Right lobe of liver (tissue), 6 donors: ENCODE results near the gene GPR156. TPM values are rescaled to one million over a fixed set of nuclear protein-coding genes. Genes with fewer than 3 reads are reported as not detected.

ENCODE experiments used
- ATAC-seq, 4 donors: fragments of 200-7000 bp; cut with Tn5 transposase; one replicate each; pipeline ENCODE4 v1.9.1; 2020; ENCODE audit warnings: mild to moderate bottlenecking in 4 of 4, moderate library complexity in 4 of 4
- DNase-seq, 3 donors: peaks; one replicate each; pipeline ENCODE4 v3.0.0-alpha.2; 2020
- H3K27ac ChIP-seq, 3 donors: fragments of 200-600 bp; one replicate each; pipeline ENCODE4 v1.8.0; 2022
- H3K27me3 ChIP-seq, 2 donors: fragments of 200-600 bp; one replicate each; pipeline ENCODE4 v1.8.0; 2022
- H3K36me3 ChIP-seq, 4 donors: fragments of 200-600 bp; sonication (generic) in 1 of 4; one replicate each; pipeline versions ENCODE4 v1.5.1 to v1.8.0; 2017 to 2022; ENCODE audit warnings: control low read depth in 1 of 4
- H3K4me1 ChIP-seq, 4 donors: fragments of 200-600 bp; sonication (generic) in 1 of 4; one replicate each; pipeline versions ENCODE4 v1.5.1 to v1.8.0; 2017 to 2022; ENCODE audit warnings: control low read depth in 1 of 4
- H3K4me3 ChIP-seq, 3 donors: fragments of 200-600 bp; one replicate each; pipeline ENCODE4 v1.8.0; 2022
- H3K9me3 ChIP-seq, 4 donors: fragments of 200-600 bp; sonication (generic) in 1 of 4; one replicate each; pipeline versions ENCODE4 v1.5.1 to v1.8.0; 2017 to 2022; ENCODE audit warnings: control low read depth in 1 of 4
- POLR2A ChIP-seq: fragments of 450-650 bp; IDR thresholded peaks from one replicate; pipeline ENCODE4 v1.6.1; 2017; ENCODE audit warnings: antibody characterized with exemption, mild to moderate bottlenecking
- WGBS: methylation state at CpG from one replicate; pipeline ENCODE4 v1.1.6; 2018; ENCODE audit warnings: low coverage, low lambda C conversion rate; ENCODE audit not compliant: insufficient coverage; ENCODE audit errors: missing lambda C conversion rate; 5-methylcytosine and 5-hydroxymethylcytosine counted together
- intact Hi-C, 2 donors: fragments of 100-400 bp; cut with DNase I; formaldehyde crosslinking; loops; one replicate each; pipeline versions ENCODE4 v1.11.2 to v1.14.1; 2022
- total RNA-seq, 6 experiments: library from RNA; depleted of rRNA in 2 of 6; stranded (reverse); fragments of >200 nt in 2 of 6; fragmentation: NEBNext Ultra II Directional in 3 of 6; extraction: Animal tissue kit (Norgen Biotek cat#: 25700) in 3 of 6; gene quantifications; one replicate each; pipeline versions ENCODE4 v1.1.0 to v1.2.4, GENCODE V29; 2016 to 2023
- TF ChIP-seq, protein P1 (sequence below), 4 donors: fragments of 200-600 bp in 3 of 4; fragments of 450-650 bp in 1 of 4; IDR thresholded peaks; one replicate each; pipeline versions ENCODE4 v1.5.1 to v1.8.0; 2016 to 2022; ENCODE audit warnings: antibody characterized with exemption in 4 of 4, mild to moderate bottlenecking in 2 of 4
- donor health status: DM: no; HTN: yes; CAD: no.
- donor health status: DM: no; HTN: no; CAD: no.
- donor health status: DM: no; HTN: no; CAD: no.
- donor health status: DM: no; HTN: yes; CAD: no.
- donor health status: DM: no; HTN: yes; CAD: no.

The GPR156 gene
- total RNA-seq, 6 experiments from 2014 or later, result not detected

DNA sequence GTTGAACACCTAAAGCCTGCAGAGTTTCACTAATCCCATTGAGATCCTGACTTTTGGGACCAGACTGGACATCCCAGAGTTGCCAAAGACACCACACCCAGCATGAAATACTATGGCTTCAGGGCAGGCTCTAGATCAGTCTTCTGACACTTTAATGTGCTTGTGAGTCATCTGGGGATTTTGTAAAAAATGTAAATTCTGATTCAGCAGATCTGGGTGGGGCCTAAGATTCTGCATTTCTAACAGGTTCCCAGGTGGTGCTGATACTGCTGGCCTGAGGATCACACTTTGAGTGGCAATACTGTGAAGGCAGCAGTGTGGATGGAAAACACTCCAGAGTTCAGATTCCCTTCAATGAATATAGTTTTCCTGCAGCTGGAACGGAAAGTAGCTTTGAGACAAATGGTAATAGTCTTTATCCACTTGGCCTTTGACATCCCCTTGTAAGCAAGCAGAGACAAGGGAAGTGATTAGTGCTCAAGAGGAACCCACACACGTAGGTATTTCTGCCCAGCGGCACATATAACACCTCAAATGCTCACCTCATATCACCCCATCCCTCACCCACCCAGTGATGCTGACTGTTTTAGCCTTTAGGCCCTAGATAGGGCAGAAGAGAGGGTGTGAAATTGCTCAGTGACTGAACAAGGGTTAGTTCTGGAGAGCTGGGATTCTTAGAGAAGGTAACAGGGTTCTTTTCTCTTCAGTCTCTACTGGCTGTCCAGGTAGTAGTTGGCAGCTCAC, 139.3 kb downstream of the GPR156 start:
- 71% methylated on average over 3 of the region's 3 CpGs for WGBS
- no peaks in the 10 kb centered on the region for H3K4me1 ChIP-seq
- no peak for DNase-seq
- no peak overlapping the region for H3K4me3 ChIP-seq
- no peaks in the 10 kb centered on the region for H3K9me3 ChIP-seq
- H3K27me3 ChIP-seq, result no peaks in the 10 kb centered on the region
- intact Hi-C loops, result no loop called here
- H3K36me3 ChIP-seq, result no peaks in the 10 kb centered on the region
- no peak for ATAC-seq
- no peak overlapping the region for H3K27ac ChIP-seq
- no peak for TF ChIP-seq POLR2A
- TF ChIP-seq, protein P1, sequence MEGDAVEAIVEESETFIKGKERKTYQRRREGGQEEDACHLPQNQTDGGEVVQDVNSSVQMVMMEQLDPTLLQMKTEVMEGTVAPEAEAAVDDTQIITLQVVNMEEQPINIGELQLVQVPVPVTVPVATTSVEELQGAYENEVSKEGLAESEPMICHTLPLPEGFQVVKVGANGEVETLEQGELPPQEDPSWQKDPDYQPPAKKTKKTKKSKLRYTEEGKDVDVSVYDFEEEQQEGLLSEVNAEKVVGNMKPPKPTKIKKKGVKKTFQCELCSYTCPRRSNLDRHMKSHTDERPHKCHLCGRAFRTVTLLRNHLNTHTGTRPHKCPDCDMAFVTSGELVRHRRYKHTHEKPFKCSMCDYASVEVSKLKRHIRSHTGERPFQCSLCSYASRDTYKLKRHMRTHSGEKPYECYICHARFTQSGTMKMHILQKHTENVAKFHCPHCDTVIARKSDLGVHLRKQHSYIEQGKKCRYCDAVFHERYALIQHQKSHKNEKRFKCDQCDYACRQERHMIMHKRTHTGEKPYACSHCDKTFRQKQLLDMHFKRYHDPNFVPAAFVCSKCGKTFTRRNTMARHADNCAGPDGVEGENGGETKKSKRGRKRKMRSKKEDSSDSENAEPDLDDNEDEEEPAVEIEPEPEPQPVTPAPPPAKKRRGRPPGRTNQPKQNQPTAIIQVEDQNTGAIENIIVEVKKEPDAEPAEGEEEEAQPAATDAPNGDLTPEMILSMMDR (IDR thresholded peaks at IDR 0.05), result no peak

DNA sequence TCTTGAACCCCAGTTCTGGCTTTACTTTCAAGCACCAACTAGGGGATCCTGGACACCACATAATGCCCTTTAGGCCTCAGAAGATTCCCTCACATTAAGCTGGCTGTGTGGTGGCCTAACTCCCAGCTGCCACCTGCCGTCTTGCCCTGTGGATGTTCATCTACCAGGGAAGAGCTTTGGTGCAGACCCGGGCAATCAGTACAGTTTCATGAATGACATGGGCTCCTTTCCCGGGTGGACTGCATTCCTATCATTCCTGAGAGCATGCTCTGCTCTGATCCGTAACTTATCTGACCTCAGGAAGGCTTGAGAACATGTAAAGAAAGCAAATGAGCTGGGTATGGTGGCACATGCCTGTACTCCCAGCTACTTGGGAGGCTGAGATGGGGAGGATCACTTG, 140.8 kb downstream of the GPR156 start:
- WGBS, result 48% methylated on average over 3 of the region's 4 CpGs
- Histone ChIP-seq H3K27ac (no peak overlapping the region), H3K36me3 (no peaks in the 10 kb centered on the region), H3K4me3 (no peak overlapping the region), H3K4me1 (no peaks in the 10 kb centered on the region), H3K27me3 (no peaks in the 10 kb centered on the region), H3K9me3 (no peaks in the 10 kb centered on the region)
- ATAC-seq (no peak), DNase-seq (no peak)
- intact Hi-C loops, result no loop called here
- TF ChIP-seq, protein P1 (IDR thresholded peaks at IDR 0.05), result no peak
- TF ChIP-seq POLR2A, result no peak

DNA sequence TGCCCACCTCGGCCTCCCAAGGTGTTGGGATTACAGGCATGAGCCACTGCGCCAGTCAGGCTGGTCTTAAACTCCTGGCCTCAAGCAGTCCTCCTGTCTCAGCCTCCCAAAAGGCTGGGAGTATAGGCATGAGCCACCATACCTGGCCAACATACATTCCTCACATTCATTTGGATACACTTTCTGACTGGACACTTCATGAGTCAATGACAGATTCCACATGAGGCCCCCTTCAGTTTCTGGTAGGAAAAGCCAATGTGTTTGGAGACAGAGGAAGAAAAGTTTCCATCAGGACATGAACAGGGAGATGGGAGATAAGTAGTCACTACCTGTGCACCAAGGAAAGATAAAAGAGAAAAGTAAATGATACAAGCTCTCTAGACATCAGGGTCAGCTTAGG, 141.3 kb downstream of the GPR156 start:
- Histone ChIP-seq H3K27ac (no peak overlapping the region), H3K36me3 (no peaks in the 10 kb centered on the region), H3K4me3 (no peak overlapping the region), H3K4me1 (no peaks in the 10 kb centered on the region), H3K27me3 (no peaks in the 10 kb centered on the region), H3K9me3 (no peaks in the 10 kb centered on the region)
- intact Hi-C loops, result no loop called here
- DNase-seq, result no peak
- WGBS, result no CpG with 5 or more reads among the region's 2 CpGs
- TF ChIP-seq POLR2A, result no peak
- TF ChIP-seq, protein P1 (IDR thresholded peaks at IDR 0.05), result no peak
- no peak for ATAC-seq

DNA sequence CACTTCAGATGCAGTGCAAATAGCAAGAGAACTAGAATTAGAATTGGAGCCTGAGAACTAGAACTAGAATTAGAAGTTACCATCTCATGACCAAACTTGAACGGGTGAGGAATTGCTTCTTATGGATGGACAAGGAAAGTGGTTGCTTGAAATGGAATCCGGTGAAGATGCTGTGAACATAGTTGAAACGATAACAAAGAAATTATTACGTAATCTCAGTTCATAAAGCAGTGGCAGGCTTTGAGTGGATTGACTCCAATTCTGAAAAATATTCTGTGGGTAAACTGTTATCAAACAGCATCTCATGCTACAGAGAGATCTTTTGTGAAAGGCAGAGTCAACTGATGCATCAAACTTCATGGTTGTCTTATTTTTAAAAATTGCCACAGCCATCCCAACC, 142.8 kb downstream of the GPR156 start:
- 65% methylated on average over 4 of the region's 4 CpGs for WGBS
- Histone ChIP-seq H3K27me3 (no peaks in the 10 kb centered on the region), H3K36me3 (no peaks in the 10 kb centered on the region), H3K4me1 (no peaks in the 10 kb centered on the region), H3K9me3 (no peaks in the 10 kb centered on the region), H3K4me3 (no peak overlapping the region), H3K27ac (no peak overlapping the region)
- intact Hi-C loops, result no loop called here
- TF ChIP-seq, protein P1 (IDR thresholded peaks at IDR 0.05), result no peak
- TF ChIP-seq POLR2A, result no peak
- DNase-seq (no peak), ATAC-seq (no peak)
